HG03457 (cell line): ENCODE measurements around the gene UBL5.
"Not testable (repeated sequence)": the region's sequence is repeated elsewhere in the genome, so short reads cannot be mapped to it uniquely, and the experiment has no call there.

Experiments used
- ATAC-seq: cut with Tn5 transposase; IDR thresholded peaks from one replicate; pipeline ENCODE4 v1.9.1; 2021; ENCODE audit warnings: moderate number of reproducible peaks; ENCODE audit not compliant: unreplicated experiment

The UBL5 gene

GRCh38 chr19:9808855-9809824 is 18.6 kb upstream of the UBL5 start:
- ATAC-seq, result no peak

- ATAC-seq, result no peak
These were observed 16.6 kb upstream of the UBL5 start for GRCh38 chr19:9811139-9811538.

- ATAC-seq, result no peak
These were observed 9.5 kb upstream of the UBL5 start for GRCh38 chr19:9818175-9818733.

- peak; percentile 79 for ATAC-seq
These were observed 8.8 kb upstream of the UBL5 start, which contains the start of gene FBXL12 for GRCh38 chr19:9818734-9819595. Gene FBXL12, minus strand, starts transcription at chr19:9819079. Its CDS starts 266 bp downstream, at chr19:9818813.

GRCh38 chr19:9819596-9819909 is 8.2 kb upstream of the UBL5 start:
- ATAC-seq, result peak; percentile 40

GRCh38 chr19:9820034-9820433 is 7.7 kb upstream of the UBL5 start:
- not testable (repeated sequence) for ATAC-seq

GRCh38 chr19:9823816-9824215 is 3.9 kb upstream of the UBL5 start:
- no peak for ATAC-seq

GRCh38 chr19:9828551-9829063 is 889 bp downstream of the UBL5 start:
- ATAC-seq, result no peak

- ATAC-seq, result no peak
These were observed 6.6 kb downstream of the UBL5 start for GRCh38 chr19:9834307-9834725.

- ATAC-seq, result peak; percentile 85
These were observed 7.2 kb downstream of the UBL5 start, which contains the start of gene PIN1 for GRCh38 chr19:9834726-9835506. Gene PIN1, plus strand, starts transcription at chr19:9835318. Its CDS starts 27 bp downstream, at chr19:9835345.

- ATAC-seq, result peak; percentile 8
These were observed 7.8 kb downstream of the UBL5 start for GRCh38 chr19:9835507-9835949.

- ATAC-seq, result no peak
These were observed 8.3 kb downstream of the UBL5 start for GRCh38 chr19:9836021-9836420.

- ATAC-seq, result no peak
These were observed 10.6 kb downstream of the UBL5 start for GRCh38 chr19:9838324-9838723.

GRCh38 chr19:9839415-9839814 is 11.7 kb downstream of the UBL5 start:
- ATAC-seq, result no peak

- ATAC-seq, result no peak
These were observed 15.3 kb downstream of the UBL5 start for GRCh38 chr19:9842834-9843625.

GRCh38 chr19:9843626-9844273 is 16.0 kb downstream of the UBL5 start:
- ATAC-seq, result not testable (repeated sequence)

GRCh38 chr19:9847087-9847671 is 19.5 kb downstream of the UBL5 start:
- no peak for ATAC-seq

- ATAC-seq, result no peak
These were observed 20.3 kb downstream of the UBL5 start for GRCh38 chr19:9848060-9848459.
